ENCODE results near the gene MAK. TPM values are rescaled to one million over a fixed set of nuclear protein-coding genes. Genes with fewer than 3 reads are reported as not detected.

MAK gene
- total and polyA plus RNA-seq, 2 experiments from 2014 or later = 0.35 to 1.6 TPM

- TF ChIP-seq ZNF462 (CRISPR knock-in tag; IDR thresholded peaks at IDR 0.05) (no peak), CREB1 (CRISPR knock-in tag; IDR thresholded peaks at IDR 0.05; ENCODE audit: low read depth) (no peak), EZH2 (IDR thresholded peaks at IDR 0.05; ENCODE audit: low read depth, unreplicated experiment) (no peak), ZNF114 (CRISPR knock-in tag; IDR thresholded peaks at IDR 0.05) (no peak), STAT1 (IDR thresholded peaks at IDR 0.05; ENCODE audit: unreplicated experiment) (no peak), EZH2phosphoT487 (IDR thresholded peaks at IDR 0.05; ENCODE audit: unreplicated experiment) (no peak)
Observed at GRCh38 chr6:10838794-10839333, 525 bp upstream of the MAK start (continued).

GRCh38 chr6:10837622-10837994 is 731 bp downstream of the MAK start:
- Histone ChIP-seq H3K27ac (ENCODE audit: low read depth) (peak overlapping the region; percentile 75; the same call in 1 of the 2 replicates), H3K9me2 (ENCODE audit: insufficient read depth) (no peaks in the 10 kb centered on the region), H3K79me2 (replicated peaks; ENCODE audit: insufficient read depth) (no peaks in the 10 kb centered on the region), H3K4me2 (peak overlapping the region; percentile 95), H3K4me1 (ENCODE audit: insufficient read depth) (peaks cover 12% of the 10 kb centered on the region), H3K27me3 (ENCODE audit: insufficient read depth) (peaks cover 19% of the 10 kb centered on the region), H3K36me3 (ENCODE audit: insufficient read depth) (no peaks in the 10 kb centered on the region), H3K4me3 (peak overlapping the region; percentile 88), H4K20me1 (replicated peaks; ENCODE audit: insufficient read depth) (no peaks in the 10 kb centered on the region), H3F3A (replicated peaks; ENCODE audit: low read depth) (no peaks in the 10 kb centered on the region), H2AFZ (peak overlapping the region; percentile 98)
- DNase-seq (ENCODE audit: low spot score) (no peak), ATAC-seq (peak; percentile 25)
- Mint-ChIP-seq H3K27ac (no peak overlapping the region), H3K4me1 (peaks cover 10% of the 10 kb centered on the region), H3K27me3 (ENCODE audit: insufficient read depth, low read depth, poor library complexity) (peaks cover 9% of the 10 kb centered on the region), H3K36me3 (ENCODE audit: low read depth) (peaks cover 4% of the 10 kb centered on the region; the same call in 1 of the 3 replicates), H3K4me3 (peak overlapping the region; percentile 83), H3K9me3 (peaks cover 15% of the 10 kb centered on the region; the same call in 2 of the 3 replicates)
- TF ChIP-seq STAT1 (IDR thresholded peaks at IDR 0.05; ENCODE audit: unreplicated experiment) = no peak
- TF ChIP-seq CREB1 (CRISPR knock-in tag; IDR thresholded peaks at IDR 0.05; ENCODE audit: low read depth) = no peak
- TF ChIP-seq REST (IDR thresholded peaks at IDR 0.05; ENCODE audit: unreplicated experiment) = no peak
- TF ChIP-seq CTCF (conservative IDR thresholded peaks at IDR 0.05; ENCODE audit: low read depth in 2 of 2) = no peak
